ENCODE measurements around the gene KISS1R. TPM values are rescaled to one million over a fixed set of nuclear protein-coding genes. Genes with fewer than 3 reads are reported as not detected.

Gene KISS1R
- polyA plus RNA-seq, 3 donors: 0.19 to 0.67 (median 0.43) TPM

DNA sequence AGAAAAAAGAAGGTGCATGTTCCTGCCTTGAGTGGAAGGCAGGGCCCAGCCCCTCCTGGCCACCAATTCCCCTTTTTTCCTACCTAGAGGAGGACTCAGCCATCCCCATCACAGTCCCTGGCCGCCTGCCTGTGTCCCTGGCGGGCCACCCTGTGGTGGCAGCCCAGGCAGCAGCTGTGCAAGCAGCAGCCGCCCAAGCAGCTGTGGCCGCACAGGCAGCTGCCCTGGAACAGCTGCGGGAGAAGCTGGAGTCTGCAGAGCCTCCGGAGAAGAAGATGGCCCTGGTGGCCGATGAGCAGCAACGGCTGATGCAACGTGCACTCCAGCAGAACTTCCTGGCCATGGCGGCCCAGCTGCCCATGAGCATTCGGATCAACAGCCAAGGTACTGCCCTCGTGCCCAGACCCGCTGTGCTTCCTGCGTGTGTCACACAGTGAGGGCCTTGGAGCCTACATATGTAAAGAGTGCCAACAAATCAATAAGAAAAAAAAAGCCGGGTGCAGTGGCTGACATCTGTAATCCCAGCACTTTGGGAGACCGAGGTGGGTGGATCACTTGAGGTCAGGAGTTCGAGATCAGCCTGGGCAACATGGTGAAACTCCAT is 49.5 kb downstream of the KISS1R start:
- no peak for DNase-seq (ENCODE audit: low read depth in 3 of 3, low spot score in 2 of 3)

Other genes starting within 250 kb of the KISS1R start
- gene FSTL3, start 240.9 kb upstream of the KISS1R start, polyA plus RNA-seq (ENCODE audit: insufficient read length in 3 of 3): 10 to 100 TPM; 15.1 to 16.2 (median 16.2) TPM
- gene PRSS57, start 221.9 kb upstream of the KISS1R start, polyA plus RNA-seq (ENCODE audit: insufficient read length in 3 of 3): under 1 TPM; 0.13 to 0.19 (median 0.15) TPM
- gene PALM, start 208.4 kb upstream of the KISS1R start, polyA plus RNA-seq (ENCODE audit: insufficient read length in 3 of 3): 10 to 100 TPM; 62.7 to 78.6 (median 77.9) TPM
- 1 to 10 TPM; 6.4 to 7.6 (median 6.5) TPM for gene MISP, start 166.2 kb upstream of the KISS1R start, polyA plus RNA-seq (ENCODE audit: insufficient read length in 3 of 3)
- gene PTBP1, start 119.9 kb upstream of the KISS1R start, polyA plus RNA-seq (ENCODE audit: insufficient read length in 3 of 3): 100 to 1,000 TPM; 356 to 395 (median 364) TPM
- gene PLPPR3, start 95.4 kb upstream of the KISS1R start, polyA plus RNA-seq (ENCODE audit: insufficient read length in 3 of 3): 10 to 100 TPM in 2 of 3 donors, 1 to 10 TPM in 1; 9.5 to 12.3 (median 11.1) TPM
- 1 to 10 TPM in 1 of 3 donors, under 1 TPM in 2; 0.31 to 1.1 (median 0.83) TPM for gene AZU1, start 89.5 kb upstream of the KISS1R start, polyA plus RNA-seq (ENCODE audit: insufficient read length in 3 of 3)
- 1 to 10 TPM in 1 of 3 donors, under 1 TPM in 2; 0.32 to 1.6 (median 0.78) TPM for gene PRTN3, start 76.3 kb upstream of the KISS1R start, polyA plus RNA-seq (ENCODE audit: insufficient read length in 3 of 3)
- gene ELANE, start 65.0 kb upstream of the KISS1R start, polyA plus RNA-seq (ENCODE audit: insufficient read length in 3 of 3): under 1 TPM in 2 of 3 donors, not detected in 1; 0.29 to 0.51 TPM
- gene CFD, start 57.7 kb upstream of the KISS1R start, polyA plus RNA-seq (ENCODE audit: insufficient read length in 3 of 3): 1 to 10 TPM; 1.4 to 2.0 (median 2.0) TPM
- 10 to 100 TPM; 41.8 to 54.4 (median 43.9) TPM for gene MED16, start 24.1 kb upstream of the KISS1R start, polyA plus RNA-seq (ENCODE audit: insufficient read length in 3 of 3)
- not detected for gene RNU6-9, start 23.8 kb upstream of the KISS1R start, polyA plus RNA-seq (ENCODE audit: insufficient read length in 3 of 3)
- gene R3HDM4, start 4.1 kb upstream of the KISS1R start, polyA plus RNA-seq (ENCODE audit: insufficient read length in 3 of 3): 10 to 100 TPM; 32.0 to 37.7 (median 34.1) TPM
- 10 to 100 TPM; 16.2 to 18.9 (median 17.1) TPM for gene ARID3A, start 8.7 kb downstream of the KISS1R start, polyA plus RNA-seq (ENCODE audit: insufficient read length in 3 of 3)
- gene WDR18, start 67.0 kb downstream of the KISS1R start, polyA plus RNA-seq (ENCODE audit: insufficient read length in 3 of 3): 10 to 100 TPM; 31.1 to 34.6 (median 34.3) TPM
- under 1 TPM; 0.37 to 0.38 (median 0.37) TPM for gene GRIN3B, start 83.1 kb downstream of the KISS1R start, polyA plus RNA-seq (ENCODE audit: insufficient read length in 3 of 3)
- 100 to 1,000 TPM in 1 of 3 donors, 10 to 100 TPM in 2; 86.9 to 103 (median 93.5) TPM for gene TMEM259, start 103.8 kb downstream of the KISS1R start, polyA plus RNA-seq (ENCODE audit: insufficient read length in 3 of 3)
- gene RNU6-2, start 104.2 kb downstream of the KISS1R start, polyA plus RNA-seq (ENCODE audit: insufficient read length in 3 of 3): not detected
- 100 to 1,000 TPM; 151 to 175 (median 158) TPM for gene CNN2, start 109.3 kb downstream of the KISS1R start, polyA plus RNA-seq (ENCODE audit: insufficient read length in 3 of 3)
- 1 to 10 TPM; 6.1 to 6.6 (median 6.5) TPM for gene ABCA7, start 122.8 kb downstream of the KISS1R start, polyA plus RNA-seq (ENCODE audit: insufficient read length in 3 of 3)
- 10 to 100 TPM in 1 of 3 donors, 1 to 10 TPM in 2; 7.2 to 10.6 (median 9.1) TPM for gene ARHGAP45, start 149.8 kb downstream of the KISS1R start, polyA plus RNA-seq (ENCODE audit: insufficient read length in 3 of 3)
- 100 to 1,000 TPM; 128 to 161 (median 143) TPM for gene POLR2E, start 178.0 kb downstream of the KISS1R start, polyA plus RNA-seq (ENCODE audit: insufficient read length in 3 of 3)
- 100 to 1,000 TPM; 211 to 268 (median 248) TPM for gene GPX4, start 186.7 kb downstream of the KISS1R start, polyA plus RNA-seq (ENCODE audit: insufficient read length in 3 of 3)